Smooth muscle cell (in vitro differentiated cells): ENCODE data around the gene MAP3K10. TPM values are rescaled to one million over a fixed set of nuclear protein-coding genes. Genes with fewer than 3 reads are reported as not detected.

Source experiments
- DNase-seq: peaks from one replicate; lab custom pipeline; 2025; ENCODE audit not compliant: unreplicated experiment; lab: John Stamatoyannopoulos, UW
- H2AFZ ChIP-seq: fragments of 200-600 bp; sonication (generic); 2 replicates; pipeline ENCODE4 v1.6.0; 2016; ENCODE audit warnings: antibody characterized with exemption, low read depth, mild to moderate bottlenecking
- H3F3A ChIP-seq: fragments of 200-600 bp; sonication (generic); 2 replicates; pipeline ENCODE4 v1.6.0; 2017; ENCODE audit warnings: antibody characterized with exemption, low read depth
- H3K27ac ChIP-seq: fragments of 200-600 bp; sonication (generic); 2 replicates; pipeline ENCODE4 v1.5.1; 2016; ENCODE audit warnings: low read depth, mild to moderate bottlenecking
- H3K27me3 ChIP-seq: fragments of 200-600 bp; sonication (generic); 2 replicates; pipeline ENCODE4 v1.6.1; 2016; ENCODE audit warnings: low read depth, mild to moderate bottlenecking
- H3K36me3 ChIP-seq: fragments of 200-600 bp; sonication (generic); 2 replicates; pipeline ENCODE4 v1.5.1; 2016; ENCODE audit warnings: low read depth
- H3K4me1 ChIP-seq: fragments of 200-600 bp; sonication (generic); 2 replicates; pipeline ENCODE4 v1.5.1; 2016; ENCODE audit warnings: low read depth
- H3K4me2 ChIP-seq: fragments of 200-600 bp; sonication (generic); 2 replicates; pipeline ENCODE4 v1.6.0; 2016; ENCODE audit warnings: mild to moderate bottlenecking
- H3K4me3 ChIP-seq: fragments of 200-600 bp; sonication (generic); 2 replicates; pipeline ENCODE4 v1.5.1; 2016; ENCODE audit warnings: mild to moderate bottlenecking
- H3K79me2 ChIP-seq: fragments of 200-600 bp; sonication (generic); 2 replicates; pipeline ENCODE4 v1.6.0; 2016; ENCODE audit warnings: low read depth, mild to moderate bottlenecking
- H3K9ac ChIP-seq: fragments of 200-600 bp; sonication (generic); 2 replicates; pipeline ENCODE4 v1.6.0; 2016; ENCODE audit warnings: low read depth
- H3K9me3 ChIP-seq: fragments of 200-600 bp; sonication (generic); replicated peaks from 2 replicates; pipeline ENCODE4 v1.5.1; 2016; ENCODE audit warnings: low read depth
- H4K20me1 ChIP-seq: fragments of 200-600 bp; sonication (generic); 2 replicates; pipeline ENCODE4 v1.6.0; 2016; ENCODE audit warnings: low read depth
- CTCF ChIP-seq: fragments of 200-600 bp; sonication (generic); IDR thresholded peaks from 2 replicates; pipeline ENCODE4 v1.5.1; 2017; ENCODE audit warnings: borderline replicate concordance, mild to moderate bottlenecking, antibody characterized with exemption; ENCODE audit not compliant: insufficient read depth, poor library complexity, severe bottlenecking
- WGBS: methylation state at CpG from one replicate; pipeline ENCODE4 v1.1.7; 2016; ENCODE audit warnings: low lambda C conversion rate; 5-methylcytosine and 5-hydroxymethylcytosine counted together
- polyA plus RNA-seq: library from polyadenylated mRNA; unstranded; fragments of >200 nt; fragmentation: Nextera tagmentation; extraction: Ambion mirVana; gene quantifications from 2 replicates; pipeline ENCODE4 v1.2.1, GENCODE V29; 2016
- total RNA-seq: library from RNA; depleted of rRNA; stranded (reverse); fragments of >200 nt; gene quantifications from 2 replicates; pipeline ENCODE4 v1.2.3, GENCODE V29; 2014

MAP3K10 gene
- total and polyA plus RNA-seq, 2 experiments from 2014 or later: 4.4 to 7.8 TPM

GRCh38 chr19:40223135-40223822 lies 32.1 kb downstream of the MAP3K10 start:
- WGBS: 56% methylated on average over 48 of the region's 48 CpGs
- Histone ChIP-seq H4K20me1 (no peaks in the 10 kb centered on the region), H2AFZ (no peak overlapping the region), H3K4me3 (no peak overlapping the region), H3K27ac (no peak overlapping the region), H3K4me1 (no peaks in the 10 kb centered on the region), H3F3A (peaks cover 3% of the 10 kb centered on the region), H3K27me3 (peaks cover 38% of the 10 kb centered on the region), H3K9me3 (no peaks in the 10 kb centered on the region), H3K4me2 (no peak overlapping the region), H3K79me2 (no peaks in the 10 kb centered on the region), H3K36me3 (no peaks in the 10 kb centered on the region), H3K9ac (no peak overlapping the region)
- DNase-seq: no peak
- TF ChIP-seq CTCF: no peak

GRCh38 chr19:40224342-40225150 lies 33.3 kb downstream of the MAP3K10 start:
- Histone ChIP-seq H3K27me3 (peaks cover 28% of the 10 kb centered on the region), H3K4me2 (no peak overlapping the region), H3K27ac (no peak overlapping the region), H3K36me3 (no peaks in the 10 kb centered on the region), H3K9me3 (no peaks in the 10 kb centered on the region), H3K79me2 (no peaks in the 10 kb centered on the region), H3K4me3 (no peak overlapping the region), H3K9ac (no peak overlapping the region), H4K20me1 (no peaks in the 10 kb centered on the region), H3F3A (peaks cover 3% of the 10 kb centered on the region), H2AFZ (no peak overlapping the region), H3K4me1 (no peaks in the 10 kb centered on the region)
- 95% methylated on average over 32 of the region's 32 CpGs for WGBS
- no peak for DNase-seq
- no peak for TF ChIP-seq CTCF

GRCh38 chr19:40225440-40226305 lies 34.4 kb downstream of the MAP3K10 start:
- H3K4me3 ChIP-seq: no peak overlapping the region
- H3K27ac ChIP-seq: no peak overlapping the region
- no peak overlapping the region for H2AFZ ChIP-seq

More at GRCh38 chr19:40225440-40226305, 34.4 kb downstream of the MAP3K10 start:
- Histone ChIP-seq H3K9ac (no peak overlapping the region), H3K79me2 (no peaks in the 10 kb centered on the region), H3K9me3 (no peaks in the 10 kb centered on the region), H3K4me1 (no peaks in the 10 kb centered on the region), H3K4me2 (peak overlapping the region; percentile 73), H3K27me3 (peaks cover 28% of the 10 kb centered on the region), H3K36me3 (no peaks in the 10 kb centered on the region), H4K20me1 (no peaks in the 10 kb centered on the region), H3F3A (no peaks in the 10 kb centered on the region)
- WGBS: 63% methylated on average over 21 of the region's 21 CpGs
- no peak for TF ChIP-seq CTCF
- DNase-seq: no peak
